K562 (cell line): ENCODE measurements around the gene CHIC2. TPM values are rescaled to one million over a fixed set of nuclear protein-coding genes. Genes with fewer than 3 reads are reported as not detected.

Experiments
- ATAC-seq: fragments of 200-7000 bp; cut with Tn5 transposase; 3 replicates; pipeline ENCODE4 v1.9.1; 2020; ENCODE audit warnings: moderate library complexity
- BruUV-seq: library from RNA; stranded (reverse); fragments of 400-500 nt; replicated peaks from 2 replicates; lab custom pipeline; 2021; lab: Mats Ljungman, UMichigan
- CTCF ChIA-PET: fragments of 300-600 bp; formaldehyde crosslinking; extraction: SDS; loops from one replicate; lab custom pipeline; 2021; ENCODE audit warnings: low intra/inter-chr PET ratio; lab: Yijun Ruan, JAX
- POLR2A ChIA-PET: fragments of 300-600, 350-650 bp; sonication (Branson Sonifier 250); formaldehyde crosslinking; extraction: SDS; loops from one replicate; lab custom pipeline; 2021; ENCODE audit warnings: antibody characterized with exemption, inconsistent platforms; lab: Yijun Ruan, JAX
- DNase-seq, 4 experiments: peaks; one replicate each; pipeline versions ENCODE4 v3.0.0 to v3.0.0-alpha.2; 2011 to 2018; ENCODE audit warnings: low spot score in 3 of 4, mixed read lengths in 3 of 4; ENCODE audit errors: extremely low read depth in 1 of 4
- FAIRE-seq: peaks from 2 replicates; lab custom pipeline; 2011; peaks lifted over from hg19 to GRCh38; lab: Jason Lieb, UNC
- H2AFZ ChIP-seq: 2 replicates; pipeline ENCODE4 v1.6.0; 2011; ENCODE audit warnings: low read depth, low read length, control low read depth, inconsistent platforms
- H3K27ac ChIP-seq: fragments of 200-600 bp; 3 replicates; pipeline ENCODE4 v1.8.0; 2011; ENCODE audit warnings: low read depth, mild to moderate bottlenecking, control low read depth, inconsistent platforms, low read length, moderate library complexity, mixed read lengths; ENCODE audit errors: extremely low read depth
- H3K27me3 ChIP-seq, 2 experiments: fragments of 300-600 bp in 1 of 2; 2 replicates in 1 of 2; 3 replicates in 1 of 2; pipeline versions ENCODE4 v1.6.0 to v1.8.0; 2011; ENCODE audit warnings: inconsistent platforms in 2 of 2, low read length in 2 of 2, mild to moderate bottlenecking in 1 of 2, mixed read lengths in 1 of 2, moderate library complexity in 1 of 2; ENCODE audit not compliant: control insufficient read depth in 2 of 2, insufficient read depth in 2 of 2
- H3K36me3 ChIP-seq: fragments of 300-600 bp; 3 replicates; pipeline ENCODE4 v1.8.0; 2011; ENCODE audit warnings: mild to moderate bottlenecking, low read length, inconsistent platforms; ENCODE audit not compliant: control insufficient read depth, insufficient read depth
- H3K4me1 ChIP-seq, 2 experiments: fragments of 200-600 bp in 1 of 2; replicated peaks in 1 of 2; 2 replicates in 1 of 2; 3 replicates in 1 of 2; pipeline versions ENCODE4 v1.5.1 to v1.8.0; 2011; ENCODE audit warnings: inconsistent platforms in 2 of 2, low read length in 2 of 2, mild to moderate bottlenecking in 1 of 2, mixed read lengths in 1 of 2, moderate library complexity in 1 of 2; ENCODE audit not compliant: control insufficient read depth in 2 of 2, insufficient read depth in 2 of 2
- H3K4me2 ChIP-seq: 2 replicates; pipeline ENCODE4 v1.6.1; 2011; ENCODE audit warnings: low read length, control low read depth, inconsistent platforms, mixed read lengths; ENCODE audit not compliant: insufficient read depth
- H3K4me3 ChIP-seq: fragments of 200-600 bp; sonication (generic), shearing (Covaris generic); 2 replicates; pipeline ENCODE4 v1.5.1; 2016; ENCODE audit warnings: control low read depth, inconsistent platforms
- H3K79me2 ChIP-seq: fragments of 200-600 bp; 3 replicates; pipeline ENCODE4 v1.8.0; 2011; ENCODE audit warnings: low read length, inconsistent platforms; ENCODE audit not compliant: control insufficient read depth, insufficient read depth
- H3K9ac ChIP-seq, 2 experiments: 2 replicates each; pipeline versions ENCODE4 v1.6.0 to v1.6.1; 2011; ENCODE audit warnings: low read depth in 2 of 2, low read length in 2 of 2, control low read depth in 1 of 2, inconsistent platforms in 1 of 2, mild to moderate bottlenecking in 1 of 2, mixed read lengths in 1 of 2; ENCODE audit not compliant: insufficient read depth in 1 of 2
- H3K9me1 ChIP-seq: one replicate; pipeline ENCODE4 v1.6.0; 2011; ENCODE audit warnings: inconsistent platforms, mild to moderate bottlenecking, low read length, moderate library complexity; ENCODE audit not compliant: control insufficient read depth, insufficient read depth
- H3K9me3 ChIP-seq: replicated peaks from 2 replicates; pipeline ENCODE4 v1.5.1; 2011; ENCODE audit warnings: low read depth, low read length, inconsistent platforms; ENCODE audit not compliant: control insufficient read depth, insufficient read depth
- H4K20me1 ChIP-seq: replicated peaks from 2 replicates; pipeline ENCODE4 v1.6.1; 2011; ENCODE audit warnings: low read length, inconsistent platforms, mixed read lengths; ENCODE audit not compliant: control insufficient read depth, insufficient read depth
- CHD7 ChIP-seq: fragments of 200-600 bp; sonication (generic); IDR thresholded peaks from one replicate; pipeline ENCODE4 v1.6.1; 2012; ENCODE audit warnings: mild to moderate bottlenecking, low read depth, low read length, inconsistent platforms
- FOXA1 ChIP-seq: fragments of 450-650 bp; IDR thresholded peaks from 2 replicates; pipeline ENCODE4 v1.6.1; 2016; ENCODE audit warnings: mild to moderate bottlenecking, borderline replicate concordance
- GMEB1 ChIP-seq: fragments of 250-450 bp; sonication (Bioruptor Pico); IDR thresholded peaks from 2 replicates; pipeline ENCODE4 v1.4.0; 2020; ENCODE audit warnings: mild to moderate bottlenecking
- KLF1 ChIP-seq: fragments of 450-650 bp; IDR thresholded peaks from 2 replicates; pipeline ENCODE4 v1.6.1; 2016; ENCODE audit warnings: missing genetic modification characterization, missing compliant biosample characterization
- SMC3 ChIP-seq: conservative IDR thresholded peaks from 2 replicates; pipeline ENCODE4 v1.6.1; 2011; ENCODE audit warnings: low read depth, low read length, improper control_type of control experiment; ENCODE audit not compliant: insufficient read depth
- SRSF7 ChIP-seq: fragments of 200-400 bp; formaldehyde crosslinking; optimal IDR thresholded peaks from 2 replicates; pipeline ENCODE3; 2017; ENCODE audit warnings: mild to moderate bottlenecking, low read depth, low read length
- ZNF79 ChIP-seq: fragments of 250-450 bp; sonication (Bioruptor Pico); IDR thresholded peaks from 2 replicates; pipeline ENCODE4 v1.4.0; 2020; ENCODE audit warnings: low read depth, mild to moderate bottlenecking, moderate library complexity
- WGBS: fragments of 100-300 bp; shearing (Covaris generic); methylation state at CpG from one replicate; pipeline ENCODE4 v1.1.6; 2016; ENCODE audit warnings: low coverage, mixed read lengths; ENCODE audit not compliant: insufficient coverage; ENCODE audit errors: missing lambda C conversion rate; 5-methylcytosine and 5-hydroxymethylcytosine counted together
- in situ Hi-C: fragments of 300-500 bp; cut with MboI; formaldehyde crosslinking; loops from 4 replicates; pipeline ENCODE4 v1.15.0; 2018; ENCODE audit warnings: inconsistent platforms, mixed read lengths
- intact Hi-C: fragments of 100-400 bp; cut with micrococcal nuclease; formaldehyde crosslinking; loops from 2 replicates; pipeline ENCODE4 v1.14.2; 2022
- polyA plus RNA-seq, 8 experiments: library from polyadenylated mRNA; depleted of rRNA in 4 of 8; stranded (reverse) in 5 of 8; unstranded in 3 of 8; fragments of >200 nt; fragmentation: Nextera tagmentation in 2 of 8; fragmentation: Illumina TruSeq in 1 of 8; extraction: Ambion mirVana in 2 of 8; extraction: Trizol in 1 of 8; gene quantifications; 2 replicates each; pipeline versions ENCODE4 v1.2.1 to v1.2.3, GENCODE V29; 2011 to 2014; ENCODE audit warnings: inconsistent platforms in 1 of 8, missing spikeins in 1 of 8
- total RNA-seq, 7 experiments: library from RNA; depleted of rRNA in 6 of 7; stranded (reverse); fragments of >200 nt in 6 of 7; fragmentation: Illumina TruSeq in 2 of 7; extraction: Trizol in 2 of 7; gene quantifications; 2 replicates each; pipeline versions ENCODE4 v1.2.1 to v1.2.3, GENCODE V29; 2011 to 2021; ENCODE audit warnings: low replicate concordance in 1 of 7

Gene CHIC2
- total and polyA plus RNA-seq, 9 of the 15 experiments (the other 6 are each of a cell fraction or from before 2014, with no cell fraction given), result 0.89 to 25.1 (median 12.1) TPM

GRCh38 chr4:53991821-53992220 is 72.6 kb downstream of the CHIC2 start:
- Histone ChIP-seq H3K4me3 (no peak overlapping the region), H2AFZ (no peak overlapping the region), H3K27ac (no peak overlapping the region), H3K27me3 (no peaks in the 10 kb centered on the region; a peak in 2 of 5 replicates), H3K79me2 (no peaks in the 10 kb centered on the region), H3K4me1 (no peaks in the 10 kb centered on the region), H3K9ac (no peak overlapping the region), H4K20me1 (no peaks in the 10 kb centered on the region), H3K36me3 (no peaks in the 10 kb centered on the region), H3K9me3 (no peaks in the 10 kb centered on the region), H3K9me1 (no peaks in the 10 kb centered on the region), H3K4me2 (no peak overlapping the region)
- in situ Hi-C loops (no loop called here), intact Hi-C loops (no loop called here)
- BruUV-seq, result no TSS peak
- DNase-seq (no peak), FAIRE-seq (no peak), ATAC-seq (no peak)
- WGBS, result 40% methylated on average over 5 of the region's 5 CpGs
- ChIA-PET POLR2A (interaction anchor here (0.5 kb wide), 1 partner anchor 55 kb away, joined by 3 read pairs; no protein-coding TSS in a partner anchor), CTCF (no interaction called here)
- TF ChIP-seq SMC3 (no peak), SRSF7 (no peak), KLF1 (no peak), ZNF79 (CRISPR knock-in tag) (no peak), GMEB1 (CRISPR knock-in tag) (no peak), CHD7 (no peak), FOXA1 (no peak)
